LNCaP clone FGC (cell line): ENCODE results near the gene DCLK1.

Experiments used
- DNase-seq: peaks from one replicate; pipeline ENCODE4 v3.0.0-alpha.2; 2011; ENCODE audit warnings: low read depth
- H3K4me3 ChIP-seq: 2 replicates; pipeline ENCODE4 v1.5.1; 2011; ENCODE audit warnings: mild to moderate bottlenecking, low read depth, low read length, control low read depth
- CTCF ChIP-seq: IDR thresholded peaks from 2 replicates; pipeline ENCODE4 v1.5.1; 2012; ENCODE audit warnings: mild to moderate bottlenecking; ENCODE audit not compliant: control insufficient read depth, insufficient read depth; ENCODE audit errors: extremely low read depth

The DCLK1 gene

GRCh38 chr13:36131222-36131930, at the start of gene DCLK1:
DCLK1 (minus strand) TSS chr13:36131382.
- no peak for DNase-seq
- no peak for TF ChIP-seq CTCF
- no peak within 1 kb of the TSS for H3K4me3 ChIP-seq

GRCh38 chr13:36175621-36176020, 44.4 kb upstream of the DCLK1 start:
- no peak overlapping the region for H3K4me3 ChIP-seq
- DNase-seq: no peak
- no peak for TF ChIP-seq CTCF

- no peak for DNase-seq
- H3K4me3 ChIP-seq: no peak overlapping the region
- no peak for TF ChIP-seq CTCF
Measured at GRCh38 chr13:36174923-36175322, 43.7 kb upstream of the DCLK1 start.

- no peak for DNase-seq
- TF ChIP-seq CTCF: no peak
- H3K4me3 ChIP-seq: no peak overlapping the region
Measured at GRCh38 chr13:36173571-36174322, 42.6 kb upstream of the DCLK1 start.

- TF ChIP-seq CTCF: no peak
- no peak for DNase-seq
- H3K4me3 ChIP-seq: no peak overlapping the region
Measured at GRCh38 chr13:36166046-36166445, 34.9 kb upstream of the DCLK1 start.

GRCh38 chr13:36163809-36164308, 32.7 kb upstream of the DCLK1 start:
- TF ChIP-seq CTCF: no peak
- H3K4me3 ChIP-seq: no peak overlapping the region
- peak; percentile 90 for DNase-seq

GRCh38 chr13:36163286-36163685, 32.1 kb upstream of the DCLK1 start:
- no peak overlapping the region for H3K4me3 ChIP-seq
- TF ChIP-seq CTCF: no peak
- no peak for DNase-seq
